Activated CD8-positive, alpha-beta memory T cell treated with anti-CD3 and anti-CD28 coated beads, Interleukin-2, amount 50 U/mL, for 24 hours (primary cell): ENCODE measurements around the gene NAPB.

Source experiments
- DNase-seq: peaks from one replicate; pipeline ENCODE4 v3.0.0-alpha.2; 2020; ENCODE audit errors: extremely low read depth

The NAPB gene

GRCh38 chr20:23437126-23437899 lies 16.0 kb upstream of the NAPB start:
- DNase-seq: no peak

- DNase-seq: no peak
Observed at GRCh38 chr20:23436681-23437080, 15.4 kb upstream of the NAPB start.

GRCh38 chr20:23435626-23436539 lies 14.6 kb upstream of the NAPB start:
- no peak for DNase-seq

DNA sequence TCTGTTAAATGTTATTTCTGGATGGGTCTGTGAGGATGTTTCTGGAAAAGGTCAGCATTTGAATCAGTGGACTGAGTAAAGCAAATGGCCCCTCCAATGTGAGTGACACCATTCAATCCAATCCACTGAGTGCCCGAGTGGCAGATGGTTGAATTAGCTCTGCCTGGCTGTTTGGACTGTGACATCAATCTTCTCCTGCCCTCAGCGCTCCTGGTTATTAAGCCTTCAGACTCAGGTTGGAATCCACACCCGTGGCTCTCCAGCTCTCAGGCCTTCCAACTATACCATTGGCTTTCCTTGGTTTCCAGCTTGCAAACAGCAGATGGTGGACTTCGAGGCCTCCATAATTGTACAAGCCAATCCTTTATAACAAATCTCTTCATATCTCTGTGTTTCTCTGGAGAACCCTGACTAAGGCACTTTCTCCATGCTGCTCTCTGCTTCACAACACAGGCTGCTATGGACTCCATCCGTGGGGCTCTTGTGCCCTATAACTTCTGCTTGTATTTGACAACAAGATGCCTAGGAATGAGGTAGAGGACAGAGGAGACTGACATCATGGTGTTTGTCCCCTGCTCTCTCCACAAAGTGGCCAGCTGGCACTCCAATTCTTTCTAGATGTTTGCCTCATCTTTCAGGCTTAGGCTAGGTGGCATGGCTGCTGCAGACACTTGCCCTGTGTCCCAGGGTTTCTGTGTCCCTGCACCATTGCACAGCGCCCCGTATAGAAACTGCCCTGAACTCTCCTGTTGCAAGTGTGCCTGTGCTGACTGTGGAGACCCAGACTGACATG lies 13.4 kb upstream of the NAPB start:
- DNase-seq: no peak

DNA sequence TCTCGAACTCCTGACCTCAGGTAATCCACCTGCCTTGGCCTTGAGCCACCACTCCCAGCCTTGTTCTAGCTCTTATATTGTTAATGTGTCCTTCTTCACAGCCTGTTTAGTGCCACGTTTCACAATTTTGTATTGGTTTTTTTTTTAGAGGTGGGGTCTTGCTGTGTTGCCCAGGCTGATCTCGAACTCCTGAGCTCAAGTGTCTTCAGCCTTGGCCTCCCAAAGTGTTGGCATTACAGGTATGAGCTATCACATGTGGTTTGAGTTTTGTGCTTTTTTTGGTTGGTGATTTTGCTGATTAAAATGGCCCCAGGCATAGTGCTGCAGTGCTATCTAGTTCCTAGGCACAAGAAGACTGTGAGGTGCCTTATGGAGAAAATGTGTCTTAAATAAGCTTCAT lies 12.3 kb upstream of the NAPB start:
- no peak for DNase-seq

DNA sequence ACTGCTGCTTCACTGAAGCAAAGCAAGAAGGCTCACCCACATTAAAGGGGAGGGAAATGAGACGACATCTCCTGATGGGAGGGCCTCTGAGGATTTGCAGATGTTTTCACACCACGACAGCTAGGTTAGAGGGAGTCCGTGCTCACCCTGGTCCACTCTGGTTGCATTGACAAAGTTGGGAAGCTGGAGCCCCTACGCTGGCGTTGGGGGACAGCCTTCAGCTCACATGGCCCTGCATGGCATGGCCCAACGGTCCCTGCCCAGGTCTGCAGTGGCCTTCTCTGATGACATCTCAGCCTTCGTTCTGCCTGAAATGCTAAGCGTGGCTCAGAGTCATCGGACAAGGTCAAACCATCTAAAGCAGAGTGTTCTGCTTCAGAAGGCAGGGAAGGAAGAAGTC lies 3.8 kb upstream of the NAPB start:
- no peak for DNase-seq

DNA sequence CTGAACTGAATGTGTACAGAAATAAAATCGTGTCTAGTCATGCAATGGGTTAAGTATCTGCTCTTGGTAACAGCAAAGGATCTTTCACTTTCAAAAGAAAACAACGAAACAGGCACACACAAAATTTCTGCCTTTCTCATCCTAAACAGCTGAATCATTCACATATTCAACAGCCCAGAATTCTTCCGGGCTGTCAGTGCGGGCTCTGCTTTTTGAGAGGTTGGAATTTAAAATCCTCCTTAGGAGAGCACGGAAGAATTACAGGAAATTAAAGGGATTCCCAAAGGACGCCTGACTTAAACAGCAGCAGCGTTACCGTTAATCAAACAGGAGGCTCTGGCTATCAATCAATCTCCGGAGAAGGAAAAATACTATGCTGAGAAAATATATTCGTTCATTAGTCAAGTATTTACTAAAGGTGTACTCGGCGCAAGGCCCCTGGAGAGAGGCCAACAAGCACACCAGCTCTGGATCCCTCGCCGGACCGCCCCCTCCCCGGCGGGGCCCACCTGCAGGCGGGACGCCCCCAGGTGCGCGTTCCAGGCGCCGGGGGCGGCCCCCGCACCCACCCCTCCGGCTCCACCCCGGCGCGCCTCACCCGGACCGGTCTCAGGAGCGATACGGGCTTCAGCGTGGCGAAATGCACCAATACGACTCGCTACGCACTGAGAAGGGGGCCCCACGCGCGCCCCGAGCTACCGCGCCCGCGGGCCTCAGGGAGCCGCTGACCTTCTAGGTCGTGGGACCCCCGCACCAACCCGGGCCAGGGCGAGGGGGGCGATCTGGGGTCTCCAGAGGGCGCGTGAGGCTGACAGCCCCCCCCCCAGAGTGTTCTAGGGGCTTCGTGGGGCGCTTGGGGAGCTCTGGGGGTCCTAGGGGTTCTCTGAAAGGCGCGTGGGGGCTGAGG lies 1.0 kb downstream of the NAPB start:
- DNase-seq: no peak

DNA sequence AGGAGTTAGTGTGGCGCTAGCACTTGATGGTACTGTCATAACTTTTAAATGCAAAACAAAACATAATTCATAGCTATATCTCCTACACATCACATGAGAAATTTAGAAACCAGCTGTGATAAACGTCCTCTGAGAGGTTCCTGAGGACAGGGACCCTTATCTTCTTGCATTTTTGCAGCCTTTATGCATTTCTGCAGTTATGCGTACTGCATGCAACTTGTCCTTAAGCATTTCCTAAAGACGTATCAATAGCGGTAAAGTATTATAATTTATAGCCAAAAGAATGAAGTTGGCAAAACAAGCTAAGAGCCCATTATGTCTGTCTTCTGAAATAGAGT lies 1.7 kb downstream of the NAPB start:
- DNase-seq: no peak

- DNase-seq: no peak
Observed at GRCh38 chr20:23417861-23418260, 3.4 kb downstream of the NAPB start.

DNA sequence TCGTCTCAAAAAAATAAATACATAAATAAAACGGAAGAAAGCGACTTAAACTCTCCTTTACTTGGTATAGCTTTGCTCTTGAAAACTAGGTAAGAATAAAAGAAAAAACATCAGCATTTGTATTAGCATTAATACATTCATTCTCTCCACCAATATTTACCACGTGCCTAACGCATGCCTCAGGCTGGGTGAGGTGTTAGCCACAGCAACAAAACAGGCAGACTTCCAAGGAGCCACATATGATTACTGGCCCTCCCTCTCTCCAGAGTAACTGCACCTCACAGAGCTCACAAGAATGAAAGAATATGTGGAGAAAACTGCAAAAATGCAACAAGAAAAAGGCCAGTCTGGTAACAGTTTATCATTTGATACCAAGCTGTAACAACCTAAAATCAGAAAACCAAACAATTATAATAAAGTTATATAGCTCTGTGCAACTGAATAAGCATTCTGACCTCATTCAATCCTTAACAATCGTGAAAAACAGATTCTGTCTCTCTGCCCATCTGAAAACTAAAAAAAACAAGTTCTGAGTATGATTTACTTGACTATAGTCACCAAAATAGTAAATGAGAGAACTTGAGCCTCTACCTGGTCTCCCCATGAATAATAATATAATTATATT lies 5.2 kb downstream of the NAPB start:
- DNase-seq: no peak

DNA sequence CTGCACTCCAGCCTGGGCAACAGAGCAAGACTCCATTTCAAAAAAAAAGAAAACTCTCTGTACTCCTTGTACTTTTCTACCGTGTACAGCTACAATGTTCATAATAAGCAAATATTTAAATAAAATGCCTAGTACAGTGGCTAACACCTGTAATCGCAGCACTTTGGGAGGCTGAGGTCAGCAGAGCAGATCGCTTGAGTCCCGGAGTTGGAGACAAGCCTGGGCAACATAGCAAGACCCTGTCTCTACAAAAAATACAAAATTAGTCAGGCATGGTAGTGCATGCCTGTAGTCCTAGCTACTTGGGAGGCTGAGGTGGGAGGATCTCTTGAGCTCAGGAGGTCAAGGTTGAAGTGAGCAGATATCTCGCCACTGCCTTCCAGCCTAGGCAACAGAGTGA lies 5.7 kb downstream of the NAPB start:
- DNase-seq: no peak

GRCh38 chr20:23414526-23415188 lies 6.6 kb downstream of the NAPB start:
- no peak for DNase-seq

- DNase-seq: no peak
Observed at GRCh38 chr20:23413862-23414422, 7.3 kb downstream of the NAPB start.

DNA sequence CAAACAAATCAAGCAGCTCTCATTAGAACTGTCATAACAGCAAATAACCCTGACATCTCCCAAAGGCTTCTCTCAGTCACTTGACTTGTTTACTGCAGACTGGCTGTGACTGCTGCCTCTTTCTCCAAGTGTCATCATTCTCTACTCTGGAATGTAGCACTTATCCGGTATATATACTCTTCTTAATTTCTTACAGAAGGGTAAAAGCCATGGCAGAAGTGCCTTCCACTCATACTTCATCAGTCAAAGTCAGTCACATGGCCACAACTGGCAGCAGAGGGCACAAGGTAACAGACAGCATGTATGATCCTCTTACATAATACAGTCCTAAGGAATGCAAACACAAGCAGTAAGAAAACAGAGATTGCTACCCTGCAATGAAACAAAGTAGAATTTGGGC lies 9.3 kb downstream of the NAPB start:
- DNase-seq: no peak

GRCh38 chr20:23410916-23411695 lies 10.2 kb downstream of the NAPB start:
- DNase-seq: no peak

- DNase-seq: no peak
Observed at GRCh38 chr20:23409800-23410199, 11.5 kb downstream of the NAPB start.

- DNase-seq: no peak
Observed at GRCh38 chr20:23408957-23409356, 12.3 kb downstream of the NAPB start.

DNA sequence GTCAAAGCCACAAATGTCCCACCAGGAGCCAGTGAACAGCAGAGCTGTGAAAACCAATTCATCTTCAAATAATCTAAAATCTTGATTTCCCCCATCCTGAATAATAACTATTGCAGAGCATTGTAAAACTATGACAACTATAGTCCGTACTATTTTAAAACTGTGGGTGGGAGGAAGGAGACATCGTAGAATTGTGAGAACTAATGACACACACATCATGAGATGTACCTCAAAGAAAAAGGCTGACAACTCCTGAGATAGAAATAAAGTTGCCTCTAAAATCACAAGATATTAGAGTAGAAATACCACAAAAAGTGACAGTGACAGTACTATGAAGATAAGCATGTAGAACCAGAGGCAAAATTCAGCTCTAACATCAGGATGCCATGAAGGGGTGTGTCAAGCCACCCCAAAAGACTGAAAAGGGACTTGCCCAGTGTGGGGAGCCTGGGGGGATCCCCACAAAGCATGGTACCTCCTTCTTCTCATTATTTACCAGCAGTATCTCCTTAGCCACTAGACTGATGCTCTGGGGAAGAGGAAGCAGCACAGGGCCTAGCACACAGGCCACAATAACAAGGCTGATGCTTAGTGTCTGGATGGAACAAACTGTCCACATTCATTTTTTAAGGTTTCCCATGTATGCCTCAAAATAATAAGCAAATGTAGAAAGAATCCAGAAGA lies 13.4 kb downstream of the NAPB start:
- DNase-seq: no peak

DNA sequence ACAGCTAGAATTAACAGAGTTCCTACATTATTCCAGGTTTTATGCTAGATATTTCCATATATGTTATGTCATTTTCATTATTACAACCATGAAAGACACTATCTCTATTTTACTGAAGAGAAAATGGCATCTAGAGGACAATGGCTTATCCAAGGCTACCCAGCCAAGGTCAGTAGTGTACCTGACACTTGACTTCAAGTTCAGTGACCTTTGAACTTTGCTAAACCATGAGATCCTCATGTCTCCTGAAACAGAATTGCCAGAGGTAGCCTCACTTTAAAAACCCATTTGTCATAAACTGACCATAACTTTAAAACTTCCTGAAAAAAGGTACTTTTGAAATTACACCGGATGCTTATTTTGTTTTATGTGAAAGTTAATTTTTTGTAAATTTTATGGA lies 14.4 kb downstream of the NAPB start:
- DNase-seq: no peak
